Islet of Langerhans (tissue), 1 donor: ENCODE measurements around the gene CASD1.

ENCODE experiments used
- FAIRE-seq: peaks from one replicate; lab custom pipeline; 2011; peaks lifted over from hg19 to GRCh38; lab: Jason Lieb, UNC

Gene CASD1

DNA sequence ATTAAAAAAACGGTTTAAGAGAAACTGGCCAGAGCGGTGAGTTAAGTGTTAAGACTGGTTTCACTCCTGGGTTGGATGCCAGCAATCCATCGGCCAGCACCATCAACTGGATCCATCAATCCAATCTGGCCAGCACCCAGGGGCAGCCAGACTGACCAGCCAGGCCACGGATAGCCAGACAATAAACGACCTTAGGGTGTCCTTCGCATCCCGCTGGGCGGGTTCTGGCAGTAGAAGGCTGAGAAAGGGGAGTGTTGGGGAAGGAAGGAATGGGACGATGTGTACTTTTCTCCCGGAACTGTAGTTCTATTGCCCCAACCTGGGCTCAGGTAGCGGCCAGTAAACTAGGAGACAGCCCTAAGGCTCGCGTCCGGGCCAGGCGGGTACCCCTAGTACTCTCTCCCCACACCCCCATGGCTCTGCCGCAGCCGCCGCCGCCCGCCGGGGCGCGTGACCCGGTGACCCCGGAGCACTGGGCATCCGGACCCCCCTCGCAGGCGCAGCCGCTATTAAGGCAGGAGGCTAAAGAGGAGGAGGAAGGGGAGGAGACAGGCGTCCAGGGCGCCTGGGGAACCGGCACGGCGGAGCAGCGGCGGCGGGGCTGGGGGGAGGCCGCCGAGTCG, at the start of gene CASD1:
CASD1 (plus strand) TSS at position 546 of the 623 bp plus-strand sequence. CDS start 276 bp downstream, outside the sequence.
- no peak for FAIRE-seq

DNA sequence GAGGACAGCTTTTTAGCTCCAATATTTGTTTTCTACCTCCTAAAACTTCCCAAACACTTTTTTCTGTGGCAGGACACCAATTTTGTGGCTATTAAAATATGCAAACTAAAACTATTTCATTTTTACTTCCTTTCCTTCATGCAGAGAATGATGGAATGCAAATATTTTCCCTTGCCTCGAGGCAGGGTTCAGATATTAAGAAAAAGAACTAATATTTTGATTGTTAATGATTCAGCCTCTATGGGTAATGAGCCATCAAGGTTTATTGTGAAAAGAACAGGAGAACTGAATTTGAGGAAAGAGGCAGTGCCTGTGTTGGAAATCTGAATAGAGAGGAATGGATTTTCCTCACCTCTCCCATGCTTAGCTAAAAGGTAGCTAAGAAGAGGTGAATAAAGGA, 43.1 kb upstream of the CASD1 start:
- no peak for FAIRE-seq

DNA sequence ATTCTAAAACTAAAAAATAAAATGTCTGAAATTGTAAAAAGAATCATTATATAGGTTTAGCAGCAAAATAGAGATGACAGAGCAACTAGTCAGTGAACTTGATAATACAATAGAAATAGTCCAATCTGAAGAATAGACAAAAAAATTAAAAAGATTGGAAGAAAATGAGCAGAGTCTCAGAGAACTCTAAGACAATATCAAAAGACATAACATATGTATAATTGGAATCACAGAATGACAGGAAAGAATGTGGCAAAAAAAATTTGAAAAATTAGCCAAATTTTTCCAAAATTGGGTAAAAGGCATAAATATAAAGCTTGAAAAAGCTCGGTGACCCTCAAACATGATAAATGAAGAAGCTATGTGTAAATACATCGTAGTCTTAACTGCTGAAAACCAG, 38.0 kb upstream of the CASD1 start:
- peak; percentile 56 for FAIRE-seq

DNA sequence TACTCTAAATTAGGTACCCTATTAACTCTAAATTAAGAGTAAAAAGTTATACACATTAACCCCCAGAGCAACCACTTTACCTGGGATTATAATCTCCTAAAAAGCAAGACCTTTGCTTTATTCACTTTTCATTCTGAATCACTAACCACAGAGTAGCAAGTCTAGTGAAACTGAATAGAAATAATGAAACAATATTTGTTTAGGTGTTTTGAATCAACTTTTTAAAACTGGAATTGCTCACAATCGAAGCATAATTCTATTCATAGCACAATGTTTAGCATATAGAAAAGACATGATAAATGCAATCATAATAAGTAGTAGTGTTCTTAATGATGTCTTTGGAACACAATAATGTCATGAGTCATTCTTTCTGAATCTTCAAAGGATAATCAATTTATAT, 37.0 kb upstream of the CASD1 start:
- FAIRE-seq, result no peak

DNA sequence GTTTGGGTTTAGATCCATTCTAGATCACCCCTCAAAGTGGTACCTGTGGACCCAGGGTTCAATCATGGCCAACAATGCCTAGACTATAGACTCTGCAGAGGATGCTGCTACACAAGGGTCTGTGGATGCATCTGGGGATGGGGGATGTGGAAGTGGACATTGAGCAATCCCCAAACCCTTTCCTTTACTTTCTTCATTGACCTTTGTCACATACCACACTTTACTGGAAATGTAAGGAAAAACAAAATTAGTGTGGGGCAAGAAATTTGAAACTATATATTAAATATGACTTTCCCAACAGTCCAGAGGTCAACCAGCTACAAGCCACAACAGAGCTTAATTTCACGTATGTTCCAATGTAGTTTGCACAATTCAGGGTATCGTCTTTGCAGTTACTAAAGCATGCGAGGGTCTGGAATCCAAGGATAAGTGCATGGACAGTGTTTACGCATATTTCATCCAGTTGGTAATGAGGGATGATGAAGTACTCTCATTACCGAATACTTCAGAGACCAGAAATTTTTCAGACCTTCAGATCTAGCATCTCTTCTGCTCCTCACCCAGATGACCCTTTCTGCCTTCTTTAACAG, 33.3 kb upstream of the CASD1 start:
- FAIRE-seq, result no peak

DNA sequence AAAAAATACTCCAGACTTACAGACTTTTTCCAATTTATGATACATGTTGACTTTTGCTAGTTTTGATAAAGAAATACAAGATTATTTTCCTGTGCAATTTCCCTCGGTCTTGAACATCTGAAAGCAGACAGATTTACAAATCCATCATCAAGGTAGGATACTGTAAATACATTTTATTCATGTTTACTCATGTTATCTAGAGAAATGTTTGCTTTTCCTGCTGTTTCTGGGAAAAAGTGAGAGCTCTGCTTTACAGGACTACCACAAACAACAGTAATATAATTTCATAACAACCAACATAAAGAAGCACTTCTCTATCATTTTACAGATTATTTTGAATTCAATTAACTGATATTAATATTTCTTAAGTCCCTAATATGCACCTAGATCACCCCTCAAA, 31.7 kb upstream of the CASD1 start:
- no peak for FAIRE-seq

DNA sequence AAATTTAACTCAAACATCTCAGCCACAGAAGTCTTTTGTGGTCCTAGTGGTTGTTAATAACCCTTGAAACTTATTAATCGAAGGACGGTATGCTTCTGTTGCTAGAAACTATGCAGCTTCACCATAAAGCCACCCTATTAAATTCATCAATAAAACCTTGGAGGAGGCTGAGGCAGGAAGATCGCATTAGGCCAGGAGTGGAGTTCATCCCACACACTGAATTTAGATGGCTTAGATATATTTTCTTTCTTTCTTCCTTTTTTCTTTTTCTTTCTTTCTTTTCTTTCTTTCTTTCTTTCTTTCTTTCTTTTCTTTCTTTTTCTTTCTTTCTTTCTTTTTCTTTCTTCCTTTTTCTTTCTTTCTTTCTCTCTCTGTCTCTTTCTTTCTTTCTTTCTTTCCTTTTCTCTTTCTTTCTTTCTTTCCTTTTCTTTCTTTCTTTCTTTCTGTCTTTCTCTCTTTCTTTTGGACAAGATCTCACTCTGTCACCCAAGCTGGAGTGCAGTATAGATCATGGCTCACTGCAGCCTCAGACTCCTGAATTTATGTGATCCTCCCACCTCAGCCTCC, 30.9 kb upstream of the CASD1 start:
- FAIRE-seq, result no peak

DNA sequence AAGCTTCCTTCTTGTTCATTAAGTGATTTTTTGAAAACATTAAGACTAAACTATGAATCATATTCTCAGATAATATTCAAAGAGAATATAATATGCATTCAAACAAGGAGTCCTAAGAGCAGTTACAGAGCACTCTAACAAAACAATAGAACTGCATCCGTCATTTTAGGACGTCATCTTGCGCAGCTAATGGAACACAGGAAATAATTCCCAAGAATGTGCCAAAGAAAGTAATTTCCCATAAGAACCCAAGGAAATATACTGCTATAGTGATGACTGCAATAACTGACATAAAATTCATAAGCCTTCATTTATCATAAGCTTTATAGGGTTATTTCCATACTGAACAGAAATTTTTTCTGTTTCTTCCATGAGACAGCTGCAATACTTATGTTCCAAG, 28.3 kb upstream of the CASD1 start:
- no peak for FAIRE-seq

DNA sequence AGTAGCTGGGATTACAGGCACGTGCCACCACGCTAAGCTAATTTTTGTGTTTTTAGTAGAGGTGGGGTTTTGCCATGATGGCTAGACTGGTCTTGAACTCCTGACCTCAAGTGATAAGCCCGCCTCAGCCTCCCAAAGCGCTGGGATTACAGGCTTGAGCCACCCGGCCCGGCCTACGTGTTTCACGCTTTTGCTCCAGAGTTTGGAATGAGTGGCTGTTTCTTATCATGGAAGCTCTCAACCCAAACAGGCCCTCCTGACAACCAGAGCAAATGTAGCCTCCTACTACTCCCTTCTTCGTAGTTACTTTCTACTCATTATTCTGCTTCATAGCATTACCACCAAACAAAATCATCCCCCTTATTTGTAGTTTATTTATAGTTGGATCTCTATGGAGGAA, 26.8 kb upstream of the CASD1 start:
- no peak for FAIRE-seq

DNA sequence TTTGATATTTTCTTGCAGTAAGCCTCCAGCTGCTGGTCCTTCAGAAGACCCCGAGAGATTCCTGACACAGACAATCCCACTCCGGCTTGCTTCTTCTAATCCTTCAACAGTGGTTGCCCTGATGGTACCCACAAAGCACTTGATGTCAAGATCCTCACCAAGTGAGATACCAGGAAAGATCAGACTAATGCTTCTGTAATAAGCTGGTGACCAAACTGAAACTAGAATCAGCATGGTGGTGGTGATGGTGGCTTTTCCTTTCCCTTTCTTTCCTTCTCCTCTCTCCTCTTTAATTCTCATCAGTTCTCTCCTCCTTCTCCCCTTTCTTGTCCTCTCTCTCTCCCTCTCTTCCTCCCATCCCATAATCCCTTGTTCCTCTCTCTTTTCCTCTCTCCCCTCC, 25.8 kb upstream of the CASD1 start:
- no peak for FAIRE-seq

DNA sequence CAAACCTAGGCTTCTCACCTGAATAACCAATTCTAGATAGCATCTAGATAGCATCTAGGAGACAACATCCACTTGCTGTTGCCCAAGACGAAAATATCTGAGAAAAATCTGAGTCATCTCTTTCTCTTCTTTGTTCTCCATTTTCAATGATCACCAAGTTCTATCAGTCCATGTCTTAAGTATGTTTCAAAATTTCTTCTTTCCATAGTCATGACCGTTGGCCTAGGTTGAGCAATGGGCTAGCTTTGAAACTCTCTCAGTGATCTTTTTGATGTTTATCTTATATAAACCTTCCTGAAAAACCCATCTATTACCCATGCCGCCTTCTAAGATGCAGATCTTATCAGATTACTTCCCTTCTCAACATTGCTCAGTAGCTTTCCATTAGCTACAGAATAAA, 23.4 kb upstream of the CASD1 start:
- no peak for FAIRE-seq

DNA sequence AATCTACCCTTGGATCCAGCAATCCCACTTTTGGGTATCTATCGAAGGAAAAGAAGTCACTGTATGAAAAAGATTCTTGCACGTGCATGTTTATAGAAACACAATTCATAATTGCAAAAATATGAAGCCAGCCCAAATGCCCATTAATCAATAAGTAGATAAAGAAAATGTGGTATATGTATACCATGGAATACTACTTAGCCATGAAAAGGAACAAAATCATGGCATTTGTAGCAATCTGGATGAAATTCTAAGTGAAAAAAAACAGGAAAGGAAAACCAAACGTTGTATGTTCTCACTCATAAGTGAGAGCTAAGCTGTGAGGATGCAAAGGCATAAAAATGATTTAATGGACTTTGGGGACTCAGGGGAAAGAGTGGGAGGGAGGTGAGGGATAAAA, 18.2 kb upstream of the CASD1 start:
- no peak for FAIRE-seq

DNA sequence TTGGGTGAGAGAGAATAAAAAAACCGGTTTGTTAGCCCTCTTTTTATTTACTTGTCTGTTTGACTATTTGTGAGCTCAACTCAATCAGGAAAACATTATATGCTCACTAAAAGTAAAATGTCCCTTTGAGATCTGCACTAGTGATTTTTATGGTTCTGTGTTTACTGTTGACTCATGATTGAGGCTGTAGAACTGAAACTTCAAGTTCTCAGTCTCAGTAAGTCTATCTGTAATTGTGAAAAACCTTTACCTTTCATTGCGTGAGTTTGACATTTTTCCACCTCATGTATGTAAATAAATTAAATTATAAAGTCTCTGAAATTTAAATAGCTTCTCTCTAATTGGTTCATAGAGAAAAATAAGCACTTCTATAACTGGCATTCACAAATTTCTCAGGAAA, 17.0 kb upstream of the CASD1 start:
- no peak for FAIRE-seq

DNA sequence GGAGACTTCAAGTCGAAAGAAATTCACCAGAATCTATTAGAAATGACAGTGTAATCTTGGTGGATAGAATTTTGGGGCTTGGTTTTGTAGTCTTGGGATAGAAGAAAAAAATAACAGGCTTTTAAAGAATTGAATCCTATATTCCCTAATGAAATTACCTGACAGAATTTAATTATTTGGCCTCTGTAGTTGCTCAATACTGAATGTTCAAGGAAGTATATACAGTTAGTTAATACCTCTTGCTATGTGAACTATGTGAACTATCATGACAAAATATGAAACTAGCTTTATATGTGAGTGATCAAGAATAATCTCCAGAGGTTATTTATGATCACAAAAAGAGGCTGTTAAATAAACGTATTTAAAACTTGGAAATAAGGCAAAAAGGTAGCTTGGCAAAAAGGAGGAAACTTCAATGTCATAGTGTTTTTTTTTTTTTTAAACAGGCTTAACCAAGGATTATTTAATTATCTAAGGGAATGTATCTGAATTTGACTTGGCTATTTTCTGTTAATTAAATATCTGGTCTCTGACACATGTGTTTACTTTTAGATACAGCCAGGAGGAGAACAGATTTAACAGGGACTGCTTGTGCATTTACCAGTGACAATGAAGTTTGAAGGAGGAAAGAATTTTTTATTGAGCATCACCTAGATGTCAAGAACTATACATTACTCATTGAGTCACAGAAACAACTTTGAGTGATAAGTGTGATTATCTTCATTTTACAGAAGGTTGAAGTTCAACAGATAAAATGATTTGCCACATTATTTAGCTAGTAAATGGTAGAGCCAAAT, 11.5 kb upstream of the CASD1 start:
- no peak for FAIRE-seq

DNA sequence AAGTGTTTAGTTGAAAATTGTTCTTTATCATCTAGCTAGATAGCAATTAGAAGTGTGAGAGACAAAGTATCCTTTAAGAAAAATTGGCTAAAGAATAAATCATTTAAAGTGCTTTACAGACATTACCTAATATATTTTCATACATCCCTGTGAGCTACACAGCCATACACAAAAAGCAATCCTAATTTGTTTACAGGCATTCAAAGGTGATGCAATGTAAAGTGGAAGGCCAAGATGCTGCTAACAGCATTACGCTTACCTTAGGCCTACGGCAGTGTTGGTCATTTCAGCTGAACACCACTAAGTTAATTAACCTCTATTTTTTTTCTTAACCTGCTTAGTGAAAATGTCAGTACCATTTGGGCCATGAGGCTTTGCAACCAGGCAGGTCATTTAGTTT, 10.7 kb upstream of the CASD1 start:
- FAIRE-seq, result no peak

DNA sequence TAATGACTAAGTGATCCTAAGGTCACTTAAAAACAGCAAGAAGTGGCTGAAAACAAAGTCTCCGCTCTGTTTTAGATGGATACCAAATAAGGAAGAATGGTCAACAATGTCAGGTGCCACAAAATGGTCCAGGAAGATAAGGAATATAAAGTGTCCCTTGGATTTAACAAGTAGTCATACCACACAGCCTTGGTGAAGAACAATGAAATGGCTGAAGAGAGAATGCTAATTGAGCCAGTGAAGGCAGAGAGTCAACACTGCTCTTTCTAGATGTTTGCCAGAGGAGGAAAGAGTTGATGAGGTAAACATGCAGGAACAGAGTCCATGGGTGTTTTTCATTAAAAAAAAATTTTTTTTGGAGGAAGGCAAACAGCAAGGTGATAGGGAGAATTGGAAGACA, 2.1 kb upstream of the CASD1 start:
- no peak for FAIRE-seq

DNA sequence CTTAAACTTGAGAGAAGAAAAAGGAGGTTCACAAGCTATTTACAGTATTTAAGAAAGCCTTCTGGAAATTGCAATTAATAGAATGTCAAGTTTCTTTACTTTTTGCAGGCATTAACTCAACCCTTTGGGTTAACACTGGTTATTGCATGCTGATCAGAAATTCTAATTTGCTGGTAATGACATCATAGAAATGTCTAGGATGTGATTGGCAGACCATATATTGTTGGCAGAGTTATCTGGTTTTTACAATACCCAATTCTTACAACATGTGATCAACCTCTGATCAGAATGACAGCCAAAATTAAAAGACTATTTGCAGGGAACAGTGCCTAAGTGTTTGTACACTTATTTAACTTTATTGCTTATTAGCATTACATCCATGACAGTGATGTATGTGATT, 1.6 kb upstream of the CASD1 start:
- no peak for FAIRE-seq

DNA sequence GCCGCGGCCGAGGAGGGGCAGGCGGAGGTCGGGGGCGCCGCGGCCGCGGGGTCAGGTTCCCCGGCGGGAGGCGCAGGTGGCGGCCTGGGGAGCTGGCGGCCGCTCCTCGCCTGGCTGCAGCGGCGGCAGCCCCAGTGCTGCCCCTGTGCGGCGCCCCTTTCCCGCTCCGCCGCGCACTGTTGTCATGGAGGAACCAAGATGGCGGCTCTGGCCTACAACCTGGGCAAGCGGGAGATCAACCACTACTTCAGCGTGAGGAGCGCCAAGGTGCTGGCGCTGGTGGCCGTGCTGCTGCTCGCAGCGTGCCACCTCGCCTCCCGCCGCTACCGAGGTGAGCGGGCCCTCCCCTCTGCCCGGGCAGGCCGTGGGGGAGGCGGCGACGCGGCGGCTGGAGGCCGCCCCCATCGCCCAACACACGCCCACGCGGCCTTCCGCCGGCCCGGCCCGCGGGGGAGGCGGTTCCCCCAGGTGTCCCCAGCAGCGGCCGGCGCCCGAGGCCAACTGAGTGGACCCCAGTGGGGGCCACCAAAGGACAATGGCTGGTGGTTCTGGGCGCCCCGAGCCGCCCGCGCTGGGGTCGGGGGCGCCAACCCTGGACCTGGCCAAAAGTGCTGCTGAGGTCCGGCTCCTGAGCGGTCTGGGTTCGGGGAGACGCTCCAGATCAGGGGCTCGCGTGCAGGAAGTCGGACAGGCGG, 425 bp downstream of the CASD1 start:
- FAIRE-seq, result no peak

DNA sequence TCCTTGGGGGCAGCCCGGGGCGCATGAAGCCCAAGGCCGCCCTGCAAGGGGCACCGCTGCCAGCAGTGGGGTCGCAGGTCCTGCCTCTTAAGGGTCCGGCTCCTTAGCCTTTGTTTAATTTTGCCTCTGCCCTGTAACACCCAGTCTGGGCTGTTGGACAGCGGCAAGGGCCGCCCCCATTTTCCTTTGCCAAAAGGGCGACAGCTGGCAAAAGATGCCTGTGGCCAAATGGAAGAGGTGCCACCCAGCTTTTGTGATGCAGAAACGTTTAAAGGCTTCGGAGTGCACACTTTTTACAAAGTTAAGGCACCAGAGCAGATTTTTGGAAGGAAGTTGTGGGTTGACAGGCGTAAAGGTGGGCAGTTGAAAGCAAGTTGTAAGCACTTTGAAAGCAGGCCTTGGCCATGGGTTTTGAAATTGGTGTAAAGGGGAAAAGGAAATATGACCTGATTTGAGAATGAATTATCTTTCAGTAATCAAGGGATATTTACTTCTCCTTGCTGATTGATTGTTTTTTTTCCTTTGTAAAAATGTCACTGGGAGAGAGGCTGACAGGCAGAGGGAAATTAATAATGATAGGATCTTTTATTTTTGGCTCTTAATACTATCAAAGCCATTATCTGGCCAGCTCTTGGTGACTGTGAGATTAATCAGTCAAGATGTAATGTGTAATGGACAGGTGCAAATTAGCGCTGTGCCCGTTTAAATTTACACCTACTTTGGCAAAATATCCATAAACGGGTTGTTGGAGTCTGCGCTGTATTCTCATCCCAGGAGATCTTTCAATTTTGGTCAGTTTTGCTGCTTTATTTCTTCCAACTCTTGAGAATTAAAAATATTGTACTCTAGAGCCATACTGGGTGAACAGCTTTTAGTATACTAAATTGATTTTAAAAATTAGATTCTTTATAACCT, 1.2 kb downstream of the CASD1 start:
- peak; percentile 93 for FAIRE-seq

DNA sequence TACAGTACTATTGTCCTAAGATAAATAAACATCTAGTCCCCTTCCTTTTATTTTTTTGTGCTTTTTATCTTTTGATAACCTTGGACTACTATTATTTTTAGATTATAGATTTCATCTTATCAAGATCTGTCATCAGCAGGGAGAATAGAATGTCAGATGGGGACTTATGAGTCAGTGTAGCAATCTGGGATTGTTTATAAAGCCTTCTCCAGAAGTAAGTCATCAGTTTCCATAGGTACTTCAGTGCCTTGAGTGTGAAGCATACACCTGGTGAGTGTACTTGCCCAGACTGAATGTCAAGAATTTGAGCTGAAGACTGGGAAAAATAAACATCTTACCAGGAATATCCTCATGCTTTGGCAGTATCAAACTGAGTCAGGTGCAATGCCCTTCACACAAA, 2.1 kb downstream of the CASD1 start:
- no peak for FAIRE-seq

DNA sequence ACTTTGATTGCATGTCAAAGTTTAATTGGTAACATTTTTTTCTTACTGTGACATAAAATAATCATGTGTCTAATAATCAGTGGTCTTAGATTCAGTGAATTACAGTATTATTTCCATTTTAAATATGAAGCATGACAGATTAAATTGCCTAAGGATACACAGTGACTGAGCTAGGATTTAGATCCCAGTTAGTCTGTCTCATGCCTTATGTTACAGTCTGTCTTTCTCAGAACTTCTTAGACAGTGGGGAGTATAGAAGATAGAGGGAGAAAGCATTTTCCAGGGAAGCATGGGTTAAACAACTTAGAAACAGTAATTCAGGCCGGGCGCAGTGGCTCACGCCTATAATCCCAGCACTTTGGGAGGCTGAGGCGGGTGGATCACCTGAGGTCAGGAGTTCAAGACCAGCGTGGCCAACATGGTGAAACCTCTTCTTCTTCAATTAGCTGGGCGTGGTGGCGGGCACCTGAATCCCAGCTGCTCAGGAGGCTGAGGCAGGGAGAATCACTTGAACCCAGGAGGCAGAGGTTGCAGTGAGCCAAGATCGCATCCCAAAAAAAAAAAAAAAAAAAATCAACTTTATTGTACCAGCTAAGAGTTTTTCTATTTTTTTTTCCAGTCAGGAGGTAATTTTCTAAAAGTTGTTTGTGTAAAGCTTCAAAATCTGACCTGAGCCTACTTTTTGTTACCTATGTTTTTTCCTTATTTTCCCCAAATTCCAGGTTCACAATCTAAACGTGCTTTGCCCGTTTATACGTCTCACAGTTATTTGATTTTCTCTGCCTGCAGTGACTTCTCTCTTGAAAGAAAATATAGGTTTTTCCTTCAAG, 3.3 kb downstream of the CASD1 start:
- FAIRE-seq, result peak; percentile 30
